Vagina (tissue), 2 donors: Measurements from ENCODE around the gene FRMD4A.

Experiments used
- POLR2A ChIP-seq, 2 donors: fragments of 450-650 bp; IDR thresholded peaks; one replicate each; pipeline ENCODE4 v1.6.1; 2017; ENCODE audit warnings: antibody characterized with exemption in 2 of 2, mild to moderate bottlenecking in 2 of 2, moderate library complexity in 2 of 2
- TF ChIP-seq, protein P1 (sequence below), 3 experiments: fragments of 450-650 bp in 2 of 3; fragments of 200-600 bp in 1 of 3; sonication (generic) in 1 of 3; IDR thresholded peaks; one replicate each; pipeline ENCODE4 v1.5.1; 2017 to 2019; ENCODE audit warnings: antibody characterized with exemption in 3 of 3, mild to moderate bottlenecking in 2 of 3, moderate library complexity in 2 of 3

DNA sequence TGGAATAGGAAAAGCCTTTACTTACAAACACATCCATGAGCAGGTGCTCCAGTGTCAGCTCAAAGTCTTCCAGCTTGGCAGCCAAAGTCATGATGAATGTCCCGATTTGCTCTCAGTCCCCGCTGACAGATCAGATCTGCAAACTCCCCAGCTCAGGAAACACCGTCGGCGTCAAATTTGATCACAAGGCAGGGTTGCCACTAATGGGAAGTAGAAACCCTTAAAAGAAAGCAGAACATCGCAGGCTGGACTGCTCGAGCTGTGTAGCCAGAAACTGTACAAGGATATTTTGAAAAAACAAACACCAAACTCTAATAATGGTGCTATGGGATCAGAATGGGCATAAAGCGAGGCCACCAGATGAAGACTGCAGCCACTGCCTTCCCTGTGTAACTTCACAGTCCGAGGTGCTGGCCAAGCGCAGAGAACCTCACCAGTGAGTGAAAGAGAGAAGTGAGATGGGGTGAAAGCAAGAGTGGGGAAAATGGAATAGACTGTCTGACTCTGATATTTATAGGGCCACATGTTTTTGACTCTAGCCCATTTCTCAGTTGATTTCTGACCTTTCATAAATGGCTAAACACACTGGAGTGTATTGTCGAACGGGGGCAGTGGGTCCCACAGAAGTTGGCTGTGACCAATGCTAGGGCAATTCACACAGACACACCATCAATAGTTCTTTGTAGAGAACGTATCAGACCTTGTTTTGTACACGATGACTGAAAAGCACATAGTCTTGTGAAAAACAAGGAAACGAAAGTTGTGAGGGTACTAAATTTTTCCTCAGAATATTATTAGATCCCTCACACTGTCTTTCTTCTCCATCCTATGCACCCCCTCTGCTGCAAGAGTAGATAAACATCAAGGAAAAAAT, 306.2 kb downstream of the FRMD4A start:
- TF ChIP-seq, protein P1, sequence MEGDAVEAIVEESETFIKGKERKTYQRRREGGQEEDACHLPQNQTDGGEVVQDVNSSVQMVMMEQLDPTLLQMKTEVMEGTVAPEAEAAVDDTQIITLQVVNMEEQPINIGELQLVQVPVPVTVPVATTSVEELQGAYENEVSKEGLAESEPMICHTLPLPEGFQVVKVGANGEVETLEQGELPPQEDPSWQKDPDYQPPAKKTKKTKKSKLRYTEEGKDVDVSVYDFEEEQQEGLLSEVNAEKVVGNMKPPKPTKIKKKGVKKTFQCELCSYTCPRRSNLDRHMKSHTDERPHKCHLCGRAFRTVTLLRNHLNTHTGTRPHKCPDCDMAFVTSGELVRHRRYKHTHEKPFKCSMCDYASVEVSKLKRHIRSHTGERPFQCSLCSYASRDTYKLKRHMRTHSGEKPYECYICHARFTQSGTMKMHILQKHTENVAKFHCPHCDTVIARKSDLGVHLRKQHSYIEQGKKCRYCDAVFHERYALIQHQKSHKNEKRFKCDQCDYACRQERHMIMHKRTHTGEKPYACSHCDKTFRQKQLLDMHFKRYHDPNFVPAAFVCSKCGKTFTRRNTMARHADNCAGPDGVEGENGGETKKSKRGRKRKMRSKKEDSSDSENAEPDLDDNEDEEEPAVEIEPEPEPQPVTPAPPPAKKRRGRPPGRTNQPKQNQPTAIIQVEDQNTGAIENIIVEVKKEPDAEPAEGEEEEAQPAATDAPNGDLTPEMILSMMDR (IDR thresholded peaks at IDR 0.05), result no peak
- no peak for TF ChIP-seq POLR2A (IDR thresholded peaks at IDR 0.05)
